Subcutaneous abdominal adipose tissue (tissue), 5 donors: ENCODE data around the gene GAGE12H.
"Not testable (repeated sequence)": the region's sequence is repeated elsewhere in the genome, so short reads cannot be mapped to it uniquely, and the experiment has no call there.

Experiments
- H3K27ac ChIP-seq: one replicate; pipeline ENCODE4 v1.7.0; 2013; ENCODE audit warnings: low read depth, mild to moderate bottlenecking, inconsistent platforms, low read length, moderate library complexity
- H3K27me3 ChIP-seq, 5 donors: one replicate each; pipeline ENCODE4 v1.7.0; 2013; ENCODE audit warnings: low read length in 5 of 5, inconsistent platforms in 1 of 5; ENCODE audit not compliant: control insufficient read depth in 5 of 5, insufficient read depth in 4 of 5
- H3K36me3 ChIP-seq, 5 donors: one replicate each; pipeline ENCODE4 v1.7.0; 2013; ENCODE audit warnings: low read length in 5 of 5; ENCODE audit not compliant: control insufficient read depth in 5 of 5, insufficient read depth in 5 of 5
- H3K4me1 ChIP-seq, 5 donors: one replicate each; pipeline ENCODE4 v1.7.0; 2013; ENCODE audit warnings: low read length in 5 of 5, mild to moderate bottlenecking in 3 of 5, moderate library complexity in 1 of 5; ENCODE audit not compliant: control insufficient read depth in 5 of 5, insufficient read depth in 5 of 5
- H3K4me3 ChIP-seq, 5 donors: one replicate each; pipeline ENCODE4 v1.7.0; 2013; ENCODE audit warnings: low read length in 5 of 5, low read depth in 1 of 5
- H3K9ac ChIP-seq, 5 donors: one replicate each; pipeline ENCODE4 v1.7.0; 2013; ENCODE audit warnings: low read length in 5 of 5, mild to moderate bottlenecking in 4 of 5, moderate library complexity in 3 of 5
- H3K9me3 ChIP-seq, 5 donors: one replicate each; pipeline ENCODE4 v1.7.0; 2013; ENCODE audit warnings: low read length in 5 of 5; ENCODE audit not compliant: control insufficient read depth in 5 of 5
- donor health status: healthy.
- donor health status: healthy.
- donor health status: healthy.
- donor health status: healthy.
- donor health status: healthy.

Gene GAGE12H

DNA sequence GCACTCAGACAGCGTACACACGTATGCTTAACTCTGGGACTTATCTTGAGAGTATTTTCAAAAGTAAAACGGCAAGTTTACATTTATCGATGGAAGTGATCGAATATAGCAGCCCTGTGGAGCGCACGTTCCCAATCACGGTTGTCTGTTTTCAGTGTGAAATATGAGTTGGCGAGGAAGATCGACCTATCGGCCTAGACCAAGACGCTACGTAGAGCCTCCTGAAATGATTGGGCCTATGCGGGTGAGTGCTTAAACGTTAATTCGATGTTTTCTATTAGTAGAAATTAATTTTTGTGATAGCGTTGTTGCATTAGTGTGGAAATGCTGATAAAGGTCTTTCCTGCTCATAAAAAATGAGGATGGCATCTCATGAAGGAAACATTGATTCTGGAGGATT, 10.7 kb downstream of the GAGE12H start:
- not testable (repeated sequence) for H3K27ac ChIP-seq, H3K36me3 ChIP-seq, H3K9ac ChIP-seq, H3K4me1 ChIP-seq, H3K9me3 ChIP-seq, H3K27me3 ChIP-seq, H3K4me3 ChIP-seq

DNA sequence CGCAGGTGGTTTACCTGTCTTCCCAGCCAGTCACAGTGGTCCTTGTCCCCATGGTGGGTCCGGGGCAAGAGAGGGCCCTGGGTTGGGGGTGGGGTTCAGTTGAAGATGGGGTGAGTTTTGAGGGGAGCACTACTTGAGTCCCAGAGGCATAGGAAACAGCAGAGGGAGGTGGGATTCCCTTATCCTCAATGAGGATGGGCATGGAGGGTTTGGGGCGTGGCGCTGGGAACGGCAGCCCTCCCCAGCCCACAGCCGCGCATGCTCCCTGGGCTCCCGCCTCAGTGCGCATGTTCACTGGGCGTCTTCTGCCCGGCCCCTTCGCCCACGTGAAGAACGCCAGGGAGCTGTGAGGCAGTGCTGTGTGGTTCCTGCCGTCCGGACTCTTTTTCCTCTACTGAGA, 19.0 kb downstream of the GAGE12H start, which contains the start of gene GAGE1:
GAGE1 (plus strand) TSS at position 301 of the 400 bp plus-strand sequence. CDS start 1,155 bp downstream, outside the sequence.
- H3K36me3 ChIP-seq, H3K9ac ChIP-seq, H3K27me3 ChIP-seq, H3K4me1 ChIP-seq, H3K9me3 ChIP-seq, H3K27ac ChIP-seq, H3K4me3 ChIP-seq: not testable (repeated sequence)

DNA sequence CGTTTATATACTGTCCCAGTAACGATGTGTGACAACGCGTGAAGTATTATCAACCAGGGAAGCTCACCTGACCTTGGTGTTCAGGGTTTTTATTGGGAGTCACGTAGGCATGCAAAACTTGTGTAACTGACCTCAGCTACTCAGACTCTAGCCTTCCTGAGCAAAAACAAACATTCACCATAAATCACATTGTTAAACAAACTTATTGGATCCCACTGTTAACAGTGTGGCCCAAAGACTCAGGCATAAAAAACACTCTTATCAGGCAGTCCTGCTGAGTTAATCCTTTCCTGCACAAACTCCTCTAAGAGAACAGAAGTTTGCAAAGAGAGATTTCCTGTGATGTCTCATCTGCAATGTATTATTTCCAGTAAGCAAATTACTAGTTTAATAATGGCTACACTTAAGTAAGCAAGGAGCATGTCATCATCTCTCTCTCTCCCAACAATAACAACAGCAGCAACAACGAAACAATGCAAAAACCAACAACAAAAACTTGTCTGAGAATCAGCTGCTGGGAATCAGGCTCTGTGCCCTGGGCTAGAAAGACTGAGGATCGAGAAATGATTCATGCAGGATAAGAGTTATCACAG, 31.1 kb downstream of the GAGE12H start:
- Histone ChIP-seq H3K27me3 (peaks cover 0 to 5% (median 0%) of the 10 kb centered on the region in 5 donors), H3K27ac (no peak overlapping the region), H3K36me3 (no peaks in the 10 kb centered on the region), H3K4me3 (no peak overlapping the region), H3K4me1 (no peaks in the 10 kb centered on the region), H3K9ac (no peak overlapping the region), H3K9me3 (no peaks in the 10 kb centered on the region)

- H3K9ac ChIP-seq, result no peak overlapping the region
- peaks cover 0 to 15% (median 10%) of the 10 kb centered on the region in 5 donors for H3K27me3 ChIP-seq
- H3K9me3 ChIP-seq, result no peaks in the 10 kb centered on the region
- no peak overlapping the region for H3K27ac ChIP-seq
- no peaks in the 10 kb centered on the region for H3K36me3 ChIP-seq
- H3K4me3 ChIP-seq, result no peak overlapping the region
- no peaks in the 10 kb centered on the region for H3K4me1 ChIP-seq
Measured at GRCh38 chrX:49618574-49618973, 38.8 kb downstream of the GAGE12H start.

GRCh38 chrX:49627086-49627777, 47.5 kb downstream of the GAGE12H start:
- Histone ChIP-seq H3K9me3 (peaks cover 0 to 16% (median 9%) of the 10 kb centered on the region in 5 donors), H3K27ac (no peak overlapping the region), H3K4me1 (peaks cover 0 to 3% (median 0%) of the 10 kb centered on the region in 5 donors), H3K9ac (no peak overlapping the region), H3K4me3 (peak overlapping the region; percentile 2 to 57 (median 30)), H3K36me3 (no peaks in the 10 kb centered on the region), H3K27me3 (peaks cover 0 to 7% (median 3%) of the 10 kb centered on the region in 5 donors)
